IPS DF 4.7 (cell line): ENCODE measurements around the gene TRAF2.

Experiments
- DNase-seq: peaks from one replicate; pipeline ENCODE4 v3.0.0-alpha.2; 2013; ENCODE audit warnings: low spot score; ENCODE audit errors: extremely low read depth

TRAF2 gene

GRCh38 chr9:136910901-136911245 is 24.6 kb downstream of the TRAF2 start:
- no peak for DNase-seq

GRCh38 chr9:136913701-136914438 is 27.6 kb downstream of the TRAF2 start:
- DNase-seq, result no peak

- no peak for DNase-seq
These were observed 29.5 kb downstream of the TRAF2 start for GRCh38 chr9:136915632-136916329.

- no peak for DNase-seq
These were observed 30.2 kb downstream of the TRAF2 start for GRCh38 chr9:136916330-136917184.

GRCh38 chr9:136917902-136918301 is 31.6 kb downstream of the TRAF2 start:
- no peak for DNase-seq

- no peak for DNase-seq
These were observed 33.8 kb downstream of the TRAF2 start for GRCh38 chr9:136920069-136920468.

DNA sequence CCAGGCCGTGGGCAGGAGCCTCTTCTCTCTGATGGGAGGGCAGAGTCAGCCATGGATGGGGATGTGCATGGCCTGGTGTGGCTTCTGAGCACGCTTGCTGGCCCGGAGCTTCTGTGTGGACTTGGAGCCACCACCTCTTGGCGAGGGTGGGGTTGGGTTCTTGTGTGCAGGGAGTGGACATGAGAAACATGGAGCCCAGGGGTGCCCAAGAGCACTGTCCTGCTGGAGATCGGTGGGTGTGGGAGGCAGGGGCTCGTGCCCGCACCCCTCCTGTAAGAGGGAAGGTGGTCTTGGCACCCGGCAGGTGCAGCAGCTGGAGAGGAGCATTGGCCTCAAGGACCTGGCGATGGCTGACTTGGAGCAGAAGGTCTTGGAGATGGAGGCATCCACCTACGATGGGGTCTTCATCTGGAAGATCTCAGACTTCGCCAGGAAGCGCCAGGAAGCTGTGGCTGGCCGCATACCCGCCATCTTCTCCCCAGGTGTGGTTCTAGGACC is 34.5 kb downstream of the TRAF2 start:
- no peak for DNase-seq

DNA sequence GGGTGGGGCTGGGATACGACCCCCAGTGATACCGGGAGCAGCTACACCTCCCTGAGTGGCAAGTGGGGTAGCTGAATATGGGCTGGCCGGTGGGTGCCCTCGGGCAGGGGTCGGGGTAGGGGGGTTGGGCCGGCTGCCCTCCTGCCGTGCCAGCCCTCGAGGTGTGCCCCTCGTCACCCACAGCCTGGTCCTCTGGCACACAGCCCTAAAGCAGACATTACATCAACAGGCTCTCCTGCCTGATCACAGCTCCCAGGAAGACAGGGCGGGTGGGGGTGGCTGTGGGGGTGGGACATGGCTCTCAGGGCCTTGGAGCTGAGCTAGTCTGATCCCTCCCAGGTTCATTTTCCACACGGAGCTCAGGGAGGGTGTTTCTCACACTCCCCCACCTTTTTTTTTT is 35.0 kb downstream of the TRAF2 start:
- no peak for DNase-seq

DNA sequence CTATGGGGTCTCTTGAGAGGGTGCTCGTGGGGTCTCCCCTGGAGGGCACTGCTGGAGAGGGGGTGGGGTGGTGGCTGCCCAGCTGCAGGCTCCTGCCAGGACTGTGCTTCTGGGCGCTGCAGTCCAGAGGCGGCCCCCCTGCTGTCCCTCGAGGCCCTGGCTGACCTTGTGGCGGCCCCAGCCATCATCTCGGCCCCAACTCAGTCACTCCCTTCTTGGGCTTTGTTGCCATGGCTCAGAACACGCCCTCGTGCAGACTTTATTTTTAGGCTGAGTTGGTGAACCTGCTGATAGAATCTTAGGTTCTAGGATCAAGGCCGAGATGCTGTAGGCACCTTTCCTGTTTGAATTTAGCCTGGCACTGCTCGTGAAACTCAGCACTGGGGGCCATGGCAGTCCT is 35.4 kb downstream of the TRAF2 start:
- no peak for DNase-seq

DNA sequence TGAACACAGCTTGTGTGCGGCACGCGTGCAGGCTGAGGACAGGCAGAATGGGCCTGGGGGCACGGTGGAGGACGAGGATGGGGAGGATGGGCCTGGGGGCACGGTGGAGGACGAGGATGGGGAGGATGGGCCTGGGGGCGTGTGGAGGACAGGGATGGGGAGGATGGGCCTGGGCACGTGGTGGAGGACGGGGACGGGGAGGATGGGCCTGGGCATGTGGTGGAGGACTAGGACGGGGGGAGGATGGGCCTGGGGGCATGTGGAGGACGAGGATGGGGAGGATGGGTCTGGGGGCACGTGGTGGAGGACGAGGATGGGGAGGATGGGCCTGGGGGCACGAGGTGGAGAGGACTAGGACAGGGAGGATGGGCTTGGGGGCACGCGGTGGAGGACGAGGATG is 36.2 kb downstream of the TRAF2 start:
- no peak for DNase-seq

GRCh38 chr9:136923881-136924280 is 37.6 kb downstream of the TRAF2 start:
- DNase-seq, result no peak

DNA sequence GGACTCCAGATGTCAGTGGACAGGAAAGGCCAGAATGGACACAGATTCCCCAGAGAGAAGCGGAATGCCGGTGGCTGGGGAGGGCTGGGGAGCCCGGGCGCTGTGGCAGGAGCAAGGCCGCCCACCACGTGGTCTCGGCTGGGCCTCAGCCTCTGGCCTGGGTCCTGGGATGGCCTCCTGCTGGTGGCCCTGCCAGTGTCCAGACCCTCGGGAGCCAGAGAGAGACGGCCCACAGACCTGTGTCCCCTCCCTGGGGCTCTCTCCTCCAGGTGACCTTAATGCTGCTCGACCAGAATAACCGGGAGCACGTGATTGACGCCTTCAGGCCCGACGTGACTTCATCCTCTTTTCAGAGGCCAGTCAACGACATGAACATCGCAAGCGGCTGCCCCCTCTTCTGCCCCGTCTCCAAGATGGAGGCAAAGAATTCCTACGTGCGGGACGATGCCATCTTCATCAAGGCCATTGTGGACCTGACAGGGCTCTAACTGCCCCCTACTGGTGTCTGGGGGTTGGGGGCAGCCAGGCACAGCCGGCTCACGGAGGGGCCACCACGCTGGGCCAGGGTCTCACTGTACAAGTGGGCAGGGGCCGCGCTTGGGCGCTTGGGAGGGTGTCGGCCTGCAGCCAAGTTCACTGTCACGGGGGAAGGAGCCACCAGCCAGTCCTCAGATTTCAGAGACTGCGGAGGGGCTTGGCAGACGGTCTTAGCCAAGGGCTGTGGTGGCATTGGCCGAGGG is 39.3 kb downstream of the TRAF2 start:
- DNase-seq, result no peak

GRCh38 chr9:136926154-136926704 is 39.9 kb downstream of the TRAF2 start:
- no peak for DNase-seq

DNA sequence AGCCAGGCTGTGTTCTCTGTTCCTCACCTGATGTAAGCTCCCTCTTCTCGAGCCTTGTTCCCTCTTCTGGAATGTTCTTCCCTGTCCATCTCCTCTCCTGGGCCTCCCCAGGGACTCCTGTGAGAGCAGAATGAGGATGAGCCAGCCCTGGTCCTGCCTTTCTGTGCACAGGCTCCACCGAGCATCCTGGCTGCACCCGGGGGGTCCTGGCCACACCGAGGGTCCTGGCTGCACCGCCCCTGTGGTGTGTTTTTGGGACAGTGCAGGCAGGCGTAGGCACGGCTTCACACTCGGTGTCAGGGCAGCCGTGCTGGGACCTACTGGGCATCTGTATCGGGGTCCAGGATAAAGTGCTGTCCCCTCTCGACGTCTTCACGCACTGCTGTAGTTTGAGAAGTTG is 40.4 kb downstream of the TRAF2 start:
- DNase-seq, result no peak

DNA sequence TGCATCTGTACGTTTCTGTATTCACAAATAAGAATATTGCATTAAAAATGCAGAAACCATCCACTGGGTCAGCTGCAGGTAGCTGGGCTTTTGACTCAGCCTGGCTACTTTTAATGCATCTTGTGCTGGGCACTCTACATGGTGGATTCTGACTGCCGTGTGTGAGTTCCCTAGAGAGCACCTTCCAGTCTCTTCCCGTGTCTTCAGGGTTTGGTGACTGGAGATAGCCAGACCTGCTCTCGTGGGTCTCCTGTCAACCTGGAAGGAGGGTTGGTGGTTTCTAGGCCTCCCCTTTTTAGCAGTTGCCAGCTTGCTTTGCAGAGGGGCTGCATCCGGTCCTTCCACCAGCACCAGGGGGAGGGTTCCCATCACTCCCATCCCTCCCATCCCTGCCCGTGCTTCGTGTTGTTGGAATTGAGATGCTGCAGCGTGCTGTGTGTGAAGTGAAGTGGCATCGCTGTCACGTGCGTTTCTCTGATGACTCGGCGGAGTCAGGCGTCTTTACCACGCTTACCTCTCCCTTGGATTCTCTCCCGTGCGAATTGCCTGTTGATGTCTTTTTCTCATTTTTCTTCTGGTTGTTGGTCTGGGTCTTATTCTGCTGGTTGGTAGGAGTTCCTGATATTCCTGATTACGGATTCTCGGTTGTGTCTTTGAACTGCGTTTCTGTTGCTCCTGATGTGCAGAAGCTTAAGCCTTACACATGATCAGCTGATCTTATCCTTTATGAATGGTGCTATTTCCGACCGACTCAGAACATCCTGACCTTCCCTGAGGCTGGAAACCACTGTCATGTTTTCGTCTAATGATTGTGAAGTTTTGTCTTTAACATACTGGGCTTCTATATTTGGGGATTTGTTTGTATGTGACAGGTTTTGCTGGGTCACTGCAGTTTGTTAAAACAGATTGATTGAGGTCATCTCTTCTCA is 41.3 kb downstream of the TRAF2 start:
- DNase-seq, result no peak

- no peak for DNase-seq
These were observed 42.3 kb downstream of the TRAF2 start for GRCh38 chr9:136928591-136928990.

DNA sequence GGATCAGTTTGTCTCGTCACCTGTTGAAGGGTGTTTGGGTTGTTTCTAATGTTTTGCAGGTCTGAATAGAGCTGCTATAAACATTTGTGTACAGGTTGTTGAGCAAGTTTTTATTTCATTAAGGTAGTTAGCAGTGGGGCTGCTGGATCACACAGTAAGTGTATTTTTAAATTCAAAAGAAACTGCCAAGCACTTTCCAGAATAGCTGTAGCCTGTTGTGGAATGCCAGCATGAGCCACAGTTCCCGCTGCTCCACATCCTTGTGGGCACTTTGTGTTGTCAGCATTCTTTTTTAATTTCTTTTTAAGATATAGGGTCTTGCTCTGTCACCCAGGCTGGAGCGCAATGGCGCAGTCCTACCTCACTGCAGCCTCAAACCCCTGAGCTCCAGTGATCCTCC is 43.7 kb downstream of the TRAF2 start:
- no peak for DNase-seq

GRCh38 chr9:136931611-136932130 is 45.4 kb downstream of the TRAF2 start:
- no peak for DNase-seq

- DNase-seq, result no peak
These were observed 48.0 kb downstream of the TRAF2 start for GRCh38 chr9:136934277-136934676.

DNA sequence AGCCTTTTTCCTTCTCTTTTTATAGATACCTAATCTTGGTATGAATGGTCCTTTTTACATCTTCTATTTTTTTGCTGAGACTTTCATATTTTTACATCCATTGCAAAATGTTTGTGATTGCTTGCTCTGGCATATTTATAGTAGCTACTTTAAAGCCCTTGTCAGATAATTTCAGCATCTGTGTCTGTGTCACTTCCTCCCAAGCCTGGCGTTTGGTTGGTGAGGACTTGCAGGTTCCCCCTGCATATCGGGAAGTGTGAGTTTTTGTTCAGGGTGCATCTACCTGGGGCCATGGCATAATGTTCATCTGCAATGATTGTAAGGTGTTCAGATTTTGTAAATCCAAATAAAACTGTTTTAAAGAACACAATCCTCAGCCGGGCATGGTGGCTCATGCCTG is 49.3 kb downstream of the TRAF2 start:
- DNase-seq, result no peak
